Measurements from ENCODE around the gene TNIK.

Gene TNIK

GRCh38 chr3:171201825-171202224, 258.4 kb downstream of the TNIK start:
- H3K36me3 ChIP-seq (ENCODE audit: control insufficient read depth, insufficient read depth, low read length), result no peaks in the 10 kb centered on the region
- H3K27me3 ChIP-seq (ENCODE audit: control insufficient read depth, insufficient read depth, low read length), result no peaks in the 10 kb centered on the region
- H3K9me3 ChIP-seq (ENCODE audit: control insufficient read depth, low read length), result no peaks in the 10 kb centered on the region
- H3K9ac ChIP-seq (ENCODE audit: low read length), result no peak overlapping the region
- no peak overlapping the region for H3K4me3 ChIP-seq (ENCODE audit: low read length)
- H3K4me1 ChIP-seq (ENCODE audit: control insufficient read depth, insufficient read depth, low read length), result no peaks in the 10 kb centered on the region

- Histone ChIP-seq H3K36me3 (ENCODE audit: control insufficient read depth, insufficient read depth, low read length) (no peaks in the 10 kb centered on the region), H3K9ac (ENCODE audit: low read length) (no peak overlapping the region), H3K9me3 (ENCODE audit: control insufficient read depth, low read length) (no peaks in the 10 kb centered on the region), H3K4me3 (ENCODE audit: low read length) (no peak overlapping the region), H3K4me1 (ENCODE audit: control insufficient read depth, insufficient read depth, low read length) (no peaks in the 10 kb centered on the region), H3K27me3 (ENCODE audit: control insufficient read depth, insufficient read depth, low read length) (no peaks in the 10 kb centered on the region)
Observed at GRCh38 chr3:171200750-171201088, 259.5 kb downstream of the TNIK start.

GRCh38 chr3:171200052-171200749, 260.0 kb downstream of the TNIK start:
- H3K9me3 ChIP-seq (ENCODE audit: control insufficient read depth, low read length), result no peaks in the 10 kb centered on the region
- no peak overlapping the region for H3K9ac ChIP-seq (ENCODE audit: low read length)

GRCh38 chr3:171199473-171199829, 260.8 kb downstream of the TNIK start:
- Histone ChIP-seq H3K27me3 (ENCODE audit: control insufficient read depth, insufficient read depth, low read length) (no peaks in the 10 kb centered on the region), H3K9me3 (ENCODE audit: control insufficient read depth, low read length) (no peaks in the 10 kb centered on the region), H3K4me1 (ENCODE audit: control insufficient read depth, insufficient read depth, low read length) (no peaks in the 10 kb centered on the region), H3K4me3 (ENCODE audit: low read length) (no peak overlapping the region), H3K9ac (ENCODE audit: low read length) (no peak overlapping the region), H3K36me3 (ENCODE audit: control insufficient read depth, insufficient read depth, low read length) (no peaks in the 10 kb centered on the region)

More at GRCh38 chr3:171200052-171200749, 260.0 kb downstream of the TNIK start:
- Histone ChIP-seq H3K4me3 (ENCODE audit: low read length) (no peak overlapping the region), H3K27me3 (ENCODE audit: control insufficient read depth, insufficient read depth, low read length) (no peaks in the 10 kb centered on the region), H3K4me1 (ENCODE audit: control insufficient read depth, insufficient read depth, low read length) (no peaks in the 10 kb centered on the region), H3K36me3 (ENCODE audit: control insufficient read depth, insufficient read depth, low read length) (no peaks in the 10 kb centered on the region)

- Histone ChIP-seq H3K9ac (ENCODE audit: low read length) (no peak overlapping the region), H3K36me3 (ENCODE audit: control insufficient read depth, insufficient read depth, low read length) (no peaks in the 10 kb centered on the region), H3K4me1 (ENCODE audit: control insufficient read depth, insufficient read depth, low read length) (no peaks in the 10 kb centered on the region), H3K27me3 (ENCODE audit: control insufficient read depth, insufficient read depth, low read length) (no peaks in the 10 kb centered on the region), H3K4me3 (ENCODE audit: low read length) (no peak overlapping the region), H3K9me3 (ENCODE audit: control insufficient read depth, low read length) (no peaks in the 10 kb centered on the region)
Observed at GRCh38 chr3:171198781-171199472, 261.3 kb downstream of the TNIK start.

GRCh38 chr3:171195686-171196085, 264.5 kb downstream of the TNIK start:
- no peak overlapping the region for H3K9ac ChIP-seq (ENCODE audit: low read length)

GRCh38 chr3:171194965-171195364, 265.2 kb downstream of the TNIK start:
- no peaks in the 10 kb centered on the region for H3K36me3 ChIP-seq (ENCODE audit: control insufficient read depth, insufficient read depth, low read length)
- H3K4me1 ChIP-seq (ENCODE audit: control insufficient read depth, insufficient read depth, low read length), result no peaks in the 10 kb centered on the region
- no peaks in the 10 kb centered on the region for H3K27me3 ChIP-seq (ENCODE audit: control insufficient read depth, insufficient read depth, low read length)
- H3K4me3 ChIP-seq (ENCODE audit: low read length), result no peak overlapping the region
- no peaks in the 10 kb centered on the region for H3K9me3 ChIP-seq (ENCODE audit: control insufficient read depth, low read length)
- no peak overlapping the region for H3K9ac ChIP-seq (ENCODE audit: low read length)

More at GRCh38 chr3:171195686-171196085, 264.5 kb downstream of the TNIK start:
- Histone ChIP-seq H3K27me3 (ENCODE audit: control insufficient read depth, insufficient read depth, low read length) (no peaks in the 10 kb centered on the region), H3K9me3 (ENCODE audit: control insufficient read depth, low read length) (no peaks in the 10 kb centered on the region), H3K36me3 (ENCODE audit: control insufficient read depth, insufficient read depth, low read length) (no peaks in the 10 kb centered on the region), H3K4me1 (ENCODE audit: control insufficient read depth, insufficient read depth, low read length) (no peaks in the 10 kb centered on the region), H3K4me3 (ENCODE audit: low read length) (no peak overlapping the region)

GRCh38 chr3:171193693-171194092, 266.5 kb downstream of the TNIK start:
- no peaks in the 10 kb centered on the region for H3K9me3 ChIP-seq (ENCODE audit: control insufficient read depth, low read length)
- H3K27me3 ChIP-seq (ENCODE audit: control insufficient read depth, insufficient read depth, low read length), result no peaks in the 10 kb centered on the region
- no peaks in the 10 kb centered on the region for H3K36me3 ChIP-seq (ENCODE audit: control insufficient read depth, insufficient read depth, low read length)
- H3K4me3 ChIP-seq (ENCODE audit: low read length), result no peak overlapping the region
- no peak overlapping the region for H3K9ac ChIP-seq (ENCODE audit: low read length)
- no peaks in the 10 kb centered on the region for H3K4me1 ChIP-seq (ENCODE audit: control insufficient read depth, insufficient read depth, low read length)

GRCh38 chr3:171192176-171192854, 267.9 kb downstream of the TNIK start:
- H3K9ac ChIP-seq (ENCODE audit: low read length), result no peak overlapping the region
- no peaks in the 10 kb centered on the region for H3K9me3 ChIP-seq (ENCODE audit: control insufficient read depth, low read length)
- H3K4me1 ChIP-seq (ENCODE audit: control insufficient read depth, insufficient read depth, low read length), result peaks cover 2% of the 10 kb centered on the region
- no peaks in the 10 kb centered on the region for H3K36me3 ChIP-seq (ENCODE audit: control insufficient read depth, insufficient read depth, low read length)
- no peaks in the 10 kb centered on the region for H3K27me3 ChIP-seq (ENCODE audit: control insufficient read depth, insufficient read depth, low read length)
- H3K4me3 ChIP-seq (ENCODE audit: low read length), result no peak overlapping the region

GRCh38 chr3:171190668-171191067, 269.5 kb downstream of the TNIK start:
- no peak overlapping the region for H3K4me3 ChIP-seq (ENCODE audit: low read length)
- no peak overlapping the region for H3K9ac ChIP-seq (ENCODE audit: low read length)
- peaks cover 9% of the 10 kb centered on the region for H3K4me1 ChIP-seq (ENCODE audit: control insufficient read depth, insufficient read depth, low read length)
- H3K27me3 ChIP-seq (ENCODE audit: control insufficient read depth, insufficient read depth, low read length), result no peaks in the 10 kb centered on the region
- H3K9me3 ChIP-seq (ENCODE audit: control insufficient read depth, low read length), result no peaks in the 10 kb centered on the region
- H3K36me3 ChIP-seq (ENCODE audit: control insufficient read depth, insufficient read depth, low read length), result no peaks in the 10 kb centered on the region

- peaks cover 9% of the 10 kb centered on the region for H3K4me1 ChIP-seq (ENCODE audit: control insufficient read depth, insufficient read depth, low read length)
- no peaks in the 10 kb centered on the region for H3K36me3 ChIP-seq (ENCODE audit: control insufficient read depth, insufficient read depth, low read length)
- H3K9ac ChIP-seq (ENCODE audit: low read length), result no peak overlapping the region
- no peak overlapping the region for H3K4me3 ChIP-seq (ENCODE audit: low read length)
- H3K9me3 ChIP-seq (ENCODE audit: control insufficient read depth, low read length), result no peaks in the 10 kb centered on the region
- no peaks in the 10 kb centered on the region for H3K27me3 ChIP-seq (ENCODE audit: control insufficient read depth, insufficient read depth, low read length)
Observed at GRCh38 chr3:171189394-171190080, 270.7 kb downstream of the TNIK start.

All from mucosa of stomach (tissue), 1 donor.